K562 (cell line): Measurements from ENCODE around the gene KLHL6. TPM values are rescaled to one million over a fixed set of nuclear protein-coding genes. Genes with fewer than 3 reads are reported as not detected.
A peak's percentile ranks its signal among the peaks of the same experiment; 100 is the strongest.

ENCODE experiments used
- BRD9 ChIP-seq: fragments of 450-650 bp; IDR thresholded peaks from 2 replicates; pipeline ENCODE4 v1.6.1; 2018; ENCODE audit warnings: low read depth; ENCODE audit not compliant: partially characterized antibody
- CSDE1 ChIP-seq, 2 experiments: fragments of 450-650 bp; IDR thresholded peaks; 2 replicates each; pipeline ENCODE4 v1.6.1; 2016; ENCODE audit warnings: mild to moderate bottlenecking in 1 of 2
- GABPA ChIP-seq: fragments of 200-800 bp; sonication (Bioruptor generic); conservative IDR thresholded peaks from 2 replicates; pipeline ENCODE4 v1.6.1; 2016; ENCODE audit warnings: low read depth, missing genetic modification characterization, missing compliant biosample characterization
- KLF1 ChIP-seq: fragments of 450-650 bp; IDR thresholded peaks from 2 replicates; pipeline ENCODE4 v1.6.1; 2016; ENCODE audit warnings: missing genetic modification characterization, missing compliant biosample characterization
- NCOA2 ChIP-seq, 2 experiments: fragments of 450-650 bp; IDR thresholded peaks; 2 replicates each; pipeline ENCODE4 v1.6.1; 2018; ENCODE audit warnings: mild to moderate bottlenecking in 2 of 2, moderate library complexity in 1 of 2; ENCODE audit not compliant: partially characterized antibody in 2 of 2
- NCOA6 ChIP-seq: fragments of 450-650 bp; IDR thresholded peaks from 2 replicates; pipeline ENCODE4 v1.6.1; 2017; ENCODE audit warnings: mild to moderate bottlenecking
- RBM34 ChIP-seq: fragments of 200-400 bp; formaldehyde crosslinking; IDR thresholded peaks from 2 replicates; pipeline ENCODE4 v1.6.1; 2018; ENCODE audit warnings: low read length, borderline replicate concordance; ENCODE audit not compliant: insufficient read depth
- SPI1 ChIP-seq: IDR thresholded peaks from 2 replicates; pipeline ENCODE4 v1.6.1; 2011; ENCODE audit warnings: low read depth, low read length, control low read depth, borderline replicate concordance
- SREBF2 ChIP-seq: sonication (generic); formaldehyde crosslinking; IDR thresholded peaks from 2 replicates; pipeline ENCODE4 v1.4.0; 2020; ENCODE audit warnings: mild to moderate bottlenecking, missing genetic modification reagents
- TSC22D4 ChIP-seq: fragments of 450-650 bp; IDR thresholded peaks from 2 replicates; pipeline ENCODE4 v1.6.1; 2016; ENCODE audit warnings: missing genetic modification characterization, missing biosample characterization, control low read depth
- ZNF165 ChIP-seq: fragments of 250-450 bp; sonication (Bioruptor Pico); IDR thresholded peaks from 2 replicates; pipeline ENCODE4 v1.4.0; 2020; ENCODE audit warnings: borderline replicate concordance
- polyA plus RNA-seq, 8 experiments: library from polyadenylated mRNA; depleted of rRNA in 4 of 8; stranded (reverse) in 5 of 8; unstranded in 3 of 8; fragments of >200 nt; fragmentation: Nextera tagmentation in 2 of 8; fragmentation: Illumina TruSeq in 1 of 8; extraction: Ambion mirVana in 2 of 8; extraction: Trizol in 1 of 8; gene quantifications; 2 replicates each; pipeline versions ENCODE4 v1.2.1 to v1.2.3, GENCODE V29; 2011 to 2014; ENCODE audit warnings: inconsistent platforms in 1 of 8, missing spikeins in 1 of 8
- total RNA-seq, 7 experiments: library from RNA; depleted of rRNA in 6 of 7; stranded (reverse); fragments of >200 nt in 6 of 7; fragmentation: Illumina TruSeq in 2 of 7; extraction: Trizol in 2 of 7; gene quantifications; 2 replicates each; pipeline versions ENCODE4 v1.2.1 to v1.2.3, GENCODE V29; 2011 to 2021; ENCODE audit warnings: low replicate concordance in 1 of 7
- TF ChIP-seq, protein P1 (sequence below): IDR thresholded peaks from 3 replicates; pipeline ENCODE4 v1.6.1; 2011; ENCODE audit warnings: borderline replicate concordance, mild to moderate bottlenecking, moderate library complexity; ENCODE audit not compliant: insufficient read length; ENCODE audit errors: extremely low read depth
- TF ChIP-seq, protein P2 (sequence below), 2 experiments: fragments of 450-650 bp in 1 of 2; sonication (generic) in 1 of 2; formaldehyde crosslinking in 1 of 2; IDR thresholded peaks; 2 replicates each; pipeline versions ENCODE4 v1.7.1 to v1.9.0; 2016 to 2022; ENCODE audit warnings: inconsistent platforms in 1 of 2, mild to moderate bottlenecking in 1 of 2, missing genetic modification reagents in 1 of 2
- TF ChIP-seq, protein P3 (sequence below): sonication (generic); formaldehyde crosslinking; IDR thresholded peaks from 2 replicates; pipeline ENCODE4 v1.8.0; 2022; ENCODE audit warnings: missing genetic modification reagents, mild to moderate bottlenecking, borderline replicate concordance

Gene KLHL6
- total and polyA plus RNA-seq, 9 of the 15 experiments (the other 6 are each of a cell fraction or from before 2014, with no cell fraction given): 0.18 to 2.1 (median 1.4) TPM

DNA sequence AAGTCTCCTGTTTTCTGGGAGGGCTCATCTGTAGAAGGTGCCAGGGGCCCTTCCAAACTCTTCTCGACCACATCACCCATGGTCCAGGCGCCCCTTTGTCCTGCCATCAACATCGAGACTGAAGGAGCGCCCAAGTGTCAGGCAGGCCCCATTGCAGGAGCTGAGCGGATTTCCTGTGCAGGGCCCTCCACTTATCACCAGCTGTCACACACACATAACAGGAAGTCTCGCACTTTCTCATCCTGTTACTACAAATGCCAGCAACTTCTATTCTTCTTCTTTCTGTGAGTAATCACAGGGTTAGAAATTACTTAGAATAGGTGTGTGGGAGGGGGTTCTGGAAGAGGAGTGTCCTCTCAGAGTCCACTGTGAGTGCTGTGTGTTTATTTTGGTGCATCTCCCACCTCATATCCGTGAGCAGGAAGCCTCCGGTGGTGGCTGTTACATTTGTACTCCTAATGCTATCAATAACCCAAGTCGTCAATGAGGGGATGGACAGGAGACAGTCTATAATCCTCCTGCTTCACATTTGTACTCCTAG, at the start of gene KLHL6 (continued):
- TF ChIP-seq NCOA2 (IDR thresholded peaks at IDR 0.05; ENCODE audit: partially characterized antibody in 2 of 2) (no peak), GABPA (tag) (peak; percentile 83), NCOA6 (no peak), TSC22D4 (tag) (no peak), BRD9 (peak; percentile 70), ZNF165 (CRISPR knock-in tag) (no peak), SPI1 (peak; percentile 68; the same call in 1 of the 2 replicates), CSDE1 (IDR thresholded peaks at IDR 0.05) (no peak), SREBF2 (CRISPR knock-in tag) (no peak), KLF1 (tag) (no peak), RBM34 (no peak)
- TF ChIP-seq, protein P1, sequence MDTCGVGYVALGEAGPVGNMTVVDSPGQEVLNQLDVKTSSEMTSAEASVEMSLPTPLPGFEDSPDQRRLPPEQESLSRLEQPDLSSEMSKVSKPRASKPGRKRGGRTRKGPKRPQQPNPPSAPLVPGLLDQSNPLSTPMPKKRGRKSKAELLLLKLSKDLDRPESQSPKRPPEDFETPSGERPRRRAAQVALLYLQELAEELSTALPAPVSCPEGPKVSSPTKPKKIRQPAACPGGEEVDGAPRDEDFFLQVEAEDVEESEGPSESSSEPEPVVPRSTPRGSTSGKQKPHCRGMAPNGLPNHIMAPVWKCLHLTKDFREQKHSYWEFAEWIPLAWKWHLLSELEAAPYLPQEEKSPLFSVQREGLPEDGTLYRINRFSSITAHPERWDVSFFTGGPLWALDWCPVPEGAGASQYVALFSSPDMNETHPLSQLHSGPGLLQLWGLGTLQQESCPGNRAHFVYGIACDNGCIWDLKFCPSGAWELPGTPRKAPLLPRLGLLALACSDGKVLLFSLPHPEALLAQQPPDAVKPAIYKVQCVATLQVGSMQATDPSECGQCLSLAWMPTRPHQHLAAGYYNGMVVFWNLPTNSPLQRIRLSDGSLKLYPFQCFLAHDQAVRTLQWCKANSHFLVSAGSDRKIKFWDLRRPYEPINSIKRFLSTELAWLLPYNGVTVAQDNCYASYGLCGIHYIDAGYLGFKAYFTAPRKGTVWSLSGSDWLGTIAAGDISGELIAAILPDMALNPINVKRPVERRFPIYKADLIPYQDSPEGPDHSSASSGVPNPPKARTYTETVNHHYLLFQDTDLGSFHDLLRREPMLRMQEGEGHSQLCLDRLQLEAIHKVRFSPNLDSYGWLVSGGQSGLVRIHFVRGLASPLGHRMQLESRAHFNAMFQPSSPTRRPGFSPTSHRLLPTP: no peak
- TF ChIP-seq, protein P2, sequence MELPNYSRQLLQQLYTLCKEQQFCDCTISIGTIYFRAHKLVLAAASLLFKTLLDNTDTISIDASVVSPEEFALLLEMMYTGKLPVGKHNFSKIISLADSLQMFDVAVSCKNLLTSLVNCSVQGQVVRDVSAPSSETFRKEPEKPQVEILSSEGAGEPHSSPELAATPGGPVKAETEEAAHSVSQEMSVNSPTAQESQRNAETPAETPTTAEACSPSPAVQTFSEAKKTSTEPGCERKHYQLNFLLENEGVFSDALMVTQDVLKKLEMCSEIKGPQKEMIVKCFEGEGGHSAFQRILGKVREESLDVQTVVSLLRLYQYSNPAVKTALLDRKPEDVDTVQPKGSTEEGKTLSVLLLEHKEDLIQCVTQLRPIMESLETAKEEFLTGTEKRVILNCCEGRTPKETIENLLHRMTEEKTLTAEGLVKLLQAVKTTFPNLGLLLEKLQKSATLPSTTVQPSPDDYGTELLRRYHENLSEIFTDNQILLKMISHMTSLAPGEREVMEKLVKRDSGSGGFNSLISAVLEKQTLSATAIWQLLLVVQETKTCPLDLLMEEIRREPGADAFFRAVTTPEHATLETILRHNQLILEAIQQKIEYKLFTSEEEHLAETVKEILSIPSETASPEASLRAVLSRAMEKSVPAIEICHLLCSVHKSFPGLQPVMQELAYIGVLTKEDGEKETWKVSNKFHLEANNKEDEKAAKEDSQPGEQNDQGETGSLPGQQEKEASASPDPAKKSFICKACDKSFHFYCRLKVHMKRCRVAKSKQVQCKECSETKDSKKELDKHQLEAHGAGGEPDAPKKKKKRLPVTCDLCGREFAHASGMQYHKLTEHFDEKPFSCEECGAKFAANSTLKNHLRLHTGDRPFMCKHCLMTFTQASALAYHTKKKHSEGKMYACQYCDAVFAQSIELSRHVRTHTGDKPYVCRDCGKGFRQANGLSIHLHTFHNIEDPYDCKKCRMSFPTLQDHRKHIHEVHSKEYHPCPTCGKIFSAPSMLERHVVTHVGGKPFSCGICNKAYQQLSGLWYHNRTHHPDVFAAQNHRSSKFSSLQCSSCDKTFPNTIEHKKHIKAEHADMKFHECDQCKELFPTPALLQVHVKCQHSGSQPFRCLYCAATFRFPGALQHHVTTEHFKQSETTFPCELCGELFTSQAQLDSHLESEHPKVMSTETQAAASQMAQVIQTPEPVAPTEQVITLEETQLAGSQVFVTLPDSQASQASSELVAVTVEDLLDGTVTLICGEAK (IDR thresholded peaks at IDR 0.05): peak; percentile 72
- TF ChIP-seq, protein P2 (CRISPR knock-in tag; IDR thresholded peaks at IDR 0.05): no peak
- TF ChIP-seq, protein P3, sequence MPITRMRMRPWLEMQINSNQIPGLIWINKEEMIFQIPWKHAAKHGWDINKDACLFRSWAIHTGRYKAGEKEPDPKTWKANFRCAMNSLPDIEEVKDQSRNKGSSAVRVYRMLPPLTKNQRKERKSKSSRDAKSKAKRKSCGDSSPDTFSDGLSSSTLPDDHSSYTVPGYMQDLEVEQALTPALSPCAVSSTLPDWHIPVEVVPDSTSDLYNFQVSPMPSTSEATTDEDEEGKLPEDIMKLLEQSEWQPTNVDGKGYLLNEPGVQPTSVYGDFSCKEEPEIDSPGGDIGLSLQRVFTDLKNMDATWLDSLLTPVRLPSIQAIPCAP (CRISPR knock-in tag): no peak
